OCI-M2 (cell line): ENCODE data around the gene SPON1.
"Not testable (repeated sequence)": the region's sequence is repeated elsewhere in the genome, so short reads cannot be mapped to it uniquely, and the experiment has no call there.

Experiments used
- DNase-seq: peaks from one replicate; lab custom pipeline; 2025; ENCODE audit not compliant: unreplicated experiment; lab: John Stamatoyannopoulos, UW

SPON1 gene

GRCh38 chr11:13962562-13963168 lies at the start of gene SPON1:
Gene SPON1 (plus strand): TSS chr11:13962723. CDS start chr11:13962905, 182 bp downstream.
- no peak for DNase-seq

DNA sequence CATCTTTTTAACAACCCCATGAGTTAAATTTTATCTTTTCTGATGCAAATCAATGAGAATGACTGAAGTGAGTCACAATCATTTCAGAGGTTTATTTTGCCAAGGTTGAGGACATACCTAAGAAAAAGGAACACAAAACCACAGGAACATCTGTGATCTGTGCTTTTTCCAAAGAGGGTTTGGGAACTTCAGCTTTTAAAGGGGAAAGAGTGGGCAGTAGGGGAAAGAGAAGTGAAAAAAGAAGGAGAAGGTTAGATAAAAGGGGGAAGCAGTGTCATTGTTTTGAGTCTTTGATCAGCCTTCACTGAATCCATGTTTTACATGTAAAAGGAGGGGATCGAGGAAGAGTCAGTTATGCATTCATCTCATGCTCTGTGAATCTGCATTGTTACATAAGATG lies 45.3 kb upstream of the SPON1 start:
- DNase-seq, result no peak

DNA sequence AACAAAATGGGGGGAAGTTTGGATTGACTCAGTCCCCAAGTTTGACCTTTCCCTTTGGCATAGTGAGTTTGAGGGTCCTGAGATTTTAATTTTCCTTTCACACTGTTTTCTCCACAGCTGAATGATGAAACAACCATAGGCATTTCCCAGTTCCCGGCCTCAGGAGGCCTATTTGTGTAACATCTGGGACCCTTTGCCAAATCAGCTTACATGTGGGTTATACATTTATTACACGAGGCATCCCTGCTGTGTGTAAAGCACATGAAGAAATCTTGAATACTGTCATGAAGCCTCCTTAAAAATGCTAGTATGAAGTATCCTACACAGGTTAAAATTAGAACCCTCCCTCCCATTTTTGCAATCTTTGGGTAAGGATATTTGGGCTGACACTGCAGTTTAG lies 44.6 kb upstream of the SPON1 start:
- no peak for DNase-seq

DNA sequence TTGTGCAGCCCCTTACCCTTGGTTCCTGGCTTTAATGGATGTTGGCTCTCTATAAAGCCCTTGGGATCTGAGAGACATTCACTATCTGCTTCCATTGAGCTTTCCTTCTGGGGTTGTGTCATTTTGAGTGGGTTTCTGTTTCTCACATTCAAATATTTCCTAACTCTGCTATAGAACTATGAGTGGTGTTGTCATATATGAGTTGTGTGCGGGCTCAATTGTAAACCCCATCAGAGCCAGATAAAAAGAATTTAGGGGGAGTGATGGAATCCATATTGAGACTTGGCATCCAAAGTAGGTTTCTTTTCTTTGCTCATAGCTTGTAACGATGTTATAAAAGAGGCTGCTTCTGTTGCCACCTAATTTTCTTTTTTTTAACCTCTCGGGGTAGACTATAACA lies 41.8 kb upstream of the SPON1 start:
- no peak for DNase-seq

- DNase-seq, result no peak
These were observed 41.0 kb upstream of the SPON1 start for GRCh38 chr11:13921545-13921944.

- no peak for DNase-seq
These were observed 39.3 kb upstream of the SPON1 start for GRCh38 chr11:13923182-13923581.

GRCh38 chr11:13923716-13924650 lies 38.5 kb upstream of the SPON1 start:
- no peak for DNase-seq

- DNase-seq, result no peak
These were observed 37.7 kb upstream of the SPON1 start for GRCh38 chr11:13924801-13925327.

DNA sequence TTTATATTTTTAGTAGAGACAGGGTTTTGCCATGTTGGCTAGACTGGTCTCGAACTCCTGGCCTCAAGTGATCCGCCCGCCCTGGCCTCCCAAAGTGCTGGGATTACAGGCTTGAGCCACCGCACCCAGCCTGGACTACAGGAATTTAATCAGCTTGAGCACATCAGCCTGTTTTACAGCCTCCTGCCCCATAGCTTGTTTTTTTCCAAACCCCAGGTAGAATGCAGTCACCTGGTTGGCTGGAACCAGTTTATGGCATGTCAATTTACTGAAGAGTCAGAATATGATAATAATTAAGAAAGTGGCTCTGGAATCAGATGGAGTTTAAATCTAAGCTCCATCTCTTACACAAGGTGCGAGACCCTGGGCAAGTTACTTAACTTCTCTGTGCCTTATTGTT lies 36.2 kb upstream of the SPON1 start:
- DNase-seq, result not testable (repeated sequence)

GRCh38 chr11:13926981-13927380 lies 35.5 kb upstream of the SPON1 start:
- no peak for DNase-seq

DNA sequence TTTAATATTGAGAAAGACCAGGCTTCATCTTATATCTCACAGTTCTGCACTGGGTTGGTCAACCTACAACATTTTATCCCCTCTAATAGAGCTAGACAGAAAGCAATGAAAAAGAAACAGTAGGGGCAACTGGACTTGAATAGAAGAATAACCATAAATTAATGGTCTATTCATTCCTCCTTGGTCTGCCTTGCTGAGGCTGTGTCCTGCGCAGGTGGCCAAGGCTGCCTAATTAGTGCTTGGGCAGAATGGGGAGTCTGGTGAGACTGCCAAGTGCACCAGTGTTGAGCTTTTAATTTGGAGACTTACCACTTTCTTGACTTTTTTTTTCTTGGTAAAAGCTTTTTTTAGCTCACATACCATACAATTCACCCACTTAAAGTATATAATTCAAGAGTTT lies 35.0 kb upstream of the SPON1 start:
- DNase-seq, result no peak

DNA sequence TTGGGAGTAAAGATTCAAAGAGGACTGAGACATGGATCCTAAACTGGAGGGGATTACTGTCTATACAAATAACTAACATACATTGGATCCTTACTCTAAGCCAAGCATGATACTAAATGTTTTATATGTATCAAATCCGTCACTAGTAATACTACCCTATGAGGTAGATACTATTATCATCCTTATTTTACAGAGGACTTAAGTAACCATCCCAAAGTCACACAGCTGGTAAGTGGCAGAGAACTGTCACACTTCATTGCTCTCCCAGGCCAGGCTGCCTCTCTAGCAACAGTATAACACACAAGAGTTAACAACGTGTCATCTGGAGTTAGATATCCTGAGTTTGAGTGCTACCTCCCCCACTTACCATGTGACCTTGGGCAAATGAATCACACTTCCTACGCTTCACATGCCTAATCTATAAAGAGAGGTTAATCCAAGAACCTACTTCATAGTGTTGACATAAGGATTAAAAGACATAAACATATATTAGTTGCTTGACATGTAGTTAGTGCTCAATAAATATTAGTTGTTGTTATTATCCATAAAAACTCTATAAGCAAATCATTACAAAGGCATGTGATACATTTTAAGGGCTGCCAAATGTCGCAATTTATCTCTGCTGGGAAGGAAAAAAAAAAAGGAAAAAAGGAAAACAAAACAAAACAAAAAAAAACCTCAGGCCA lies 33.8 kb upstream of the SPON1 start:
- DNase-seq, result no peak

GRCh38 chr11:13929395-13929891 lies 33.1 kb upstream of the SPON1 start:
- DNase-seq, result no peak

- DNase-seq, result no peak
These were observed 31.2 kb upstream of the SPON1 start for GRCh38 chr11:13931356-13931755.

GRCh38 chr11:13937154-13937553 lies 25.4 kb upstream of the SPON1 start:
- not testable (repeated sequence) for DNase-seq

DNA sequence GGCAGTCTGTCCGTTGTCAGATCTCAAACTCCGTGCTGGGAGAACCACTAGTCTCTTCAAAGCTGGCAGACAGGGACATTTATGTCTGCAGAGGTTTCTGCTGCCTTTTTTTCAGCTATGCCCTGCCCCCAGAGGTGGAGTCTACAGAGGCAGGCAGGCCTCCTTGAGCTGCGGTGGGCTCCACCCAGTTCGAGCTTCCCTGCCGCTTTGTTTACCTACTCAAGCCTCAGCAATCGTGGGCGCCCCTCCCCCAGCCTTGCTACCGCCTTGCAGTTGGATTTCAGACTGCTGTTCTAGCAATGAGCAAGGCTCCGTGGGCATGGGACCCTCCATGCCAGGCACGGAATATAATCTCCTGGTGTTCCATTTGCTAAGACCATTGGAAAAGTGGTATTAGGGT lies 23.7 kb upstream of the SPON1 start:
- DNase-seq, result not testable (repeated sequence)

DNA sequence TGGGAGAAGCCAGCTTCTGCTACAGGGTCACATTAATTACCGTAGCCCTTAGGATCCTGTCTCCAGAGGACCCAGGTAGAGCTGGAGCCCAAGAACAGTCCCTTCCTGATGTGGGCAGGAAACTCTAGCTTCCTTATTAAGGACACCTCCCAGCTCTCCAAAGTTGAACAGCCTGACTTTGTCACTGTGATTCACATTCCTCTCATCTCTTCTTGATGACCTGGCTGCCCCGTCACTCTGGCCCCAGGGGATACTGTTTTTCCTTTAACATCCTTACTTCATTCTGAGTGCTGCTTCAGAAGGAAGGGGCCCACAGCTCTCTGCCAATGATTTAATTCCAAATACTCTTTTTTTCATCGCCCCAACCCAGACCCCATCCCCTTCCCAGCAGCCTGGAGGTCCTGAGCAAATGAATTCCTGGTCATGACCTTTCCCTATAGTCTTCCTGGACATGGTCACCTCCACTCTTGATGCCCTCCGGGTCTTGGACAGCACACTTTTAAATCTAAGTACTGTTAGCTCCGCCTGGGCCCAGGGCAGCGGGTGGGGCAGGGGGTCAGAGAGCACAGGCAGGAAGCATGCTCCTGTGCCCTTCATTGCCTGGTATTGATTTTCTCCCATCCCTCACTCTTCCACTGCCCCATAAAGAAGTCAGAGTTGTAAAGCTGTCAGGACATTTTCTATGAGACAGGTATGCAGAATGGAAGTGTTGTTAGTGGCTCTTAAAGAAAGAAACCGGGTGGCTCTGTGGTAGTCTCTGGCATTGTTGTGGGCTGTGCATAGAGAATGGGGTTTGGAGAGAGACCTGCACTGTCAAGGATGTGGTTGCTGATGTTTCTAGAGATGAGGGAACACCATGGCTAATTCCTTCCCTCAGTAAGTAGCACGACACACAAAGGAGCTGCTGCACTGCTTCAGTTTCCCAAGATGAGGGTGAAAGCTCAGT lies 22.3 kb upstream of the SPON1 start:
- DNase-seq, result no peak

- DNase-seq, result no peak
These were observed 21.6 kb upstream of the SPON1 start for GRCh38 chr11:13940907-13941256.

DNA sequence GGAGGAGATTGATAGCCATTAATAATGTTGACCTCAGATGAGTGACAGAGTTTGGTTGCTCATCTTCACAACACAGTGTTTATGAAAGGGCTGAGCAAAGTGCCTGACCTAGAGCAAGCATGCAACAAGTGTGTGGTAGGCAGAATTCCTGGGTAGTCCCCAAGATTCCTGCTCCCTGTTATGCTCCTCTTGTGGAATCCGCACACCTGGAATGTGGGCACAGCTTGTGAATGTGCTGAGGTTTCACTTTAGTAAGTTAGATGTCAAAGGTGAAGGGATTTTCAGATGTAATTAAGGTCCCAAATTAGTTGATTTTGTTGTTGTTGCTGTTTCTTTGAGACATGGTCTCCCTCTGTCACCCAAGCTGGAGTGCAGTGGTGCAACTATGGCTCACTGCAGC lies 20.7 kb upstream of the SPON1 start:
- no peak for DNase-seq

DNA sequence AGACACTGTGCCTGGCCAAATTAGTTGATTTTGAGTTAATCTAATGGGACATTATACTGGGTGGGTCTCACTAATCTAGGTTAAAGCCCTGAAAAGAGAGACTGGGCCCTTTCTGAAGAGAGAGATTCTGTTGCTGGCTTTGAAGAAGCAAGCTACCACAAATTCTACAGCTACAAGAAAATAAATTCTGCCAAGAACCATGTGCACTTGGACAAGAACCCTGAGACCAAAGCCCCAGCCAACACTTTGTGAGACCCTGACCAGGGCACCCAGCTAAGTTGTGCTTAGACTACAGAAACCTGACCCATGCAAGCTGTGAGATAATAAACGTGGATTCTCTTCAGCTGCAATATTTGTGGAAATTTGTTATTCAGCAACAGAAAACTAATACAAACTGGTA lies 20.1 kb upstream of the SPON1 start:
- DNase-seq, result no peak
